ENCODE data around the gene ERBB4.

Gene ERBB4

DNA sequence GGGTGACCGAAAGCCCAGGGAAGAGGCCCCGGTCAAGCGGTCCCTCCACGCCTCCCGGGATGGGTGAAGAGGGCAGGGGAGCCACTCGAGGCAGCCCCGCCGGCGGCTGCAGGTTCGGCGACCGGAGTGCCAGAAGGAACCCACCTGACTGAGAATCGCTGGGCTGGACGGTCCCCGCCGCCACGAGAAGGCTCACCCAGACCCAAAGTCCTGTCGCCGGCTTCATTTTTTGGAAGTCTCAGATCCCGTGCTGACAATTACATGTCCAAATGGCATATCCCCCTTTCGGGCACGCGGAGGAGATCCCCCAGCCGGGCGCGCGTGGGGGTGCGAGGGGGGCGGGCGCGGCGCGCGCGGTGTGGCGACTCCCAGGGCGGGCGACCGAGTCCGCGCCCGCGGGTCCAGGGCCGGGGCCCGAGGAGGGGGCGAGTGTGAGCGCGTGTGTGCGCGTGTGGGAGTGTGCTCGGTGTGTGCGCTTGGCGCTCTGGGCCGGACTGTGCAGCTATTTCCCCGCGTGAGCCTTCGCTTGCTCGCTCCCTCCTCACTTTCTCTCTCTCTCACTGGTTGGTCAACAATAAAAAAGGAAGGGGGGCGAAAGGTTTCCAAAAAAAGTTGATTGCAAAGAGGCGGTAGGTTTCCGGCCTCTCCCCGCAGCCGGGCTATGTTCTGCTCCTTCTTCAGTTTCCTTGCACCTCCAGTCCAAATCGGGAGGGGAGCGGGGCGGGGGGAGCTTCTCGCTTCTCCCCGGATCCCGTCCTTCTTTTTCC, at the start of gene ERBB4:
Gene ERBB4, minus strand, starts transcription at position 498 of the 767 bp plus-strand sequence. Its CDS starts 272 bp downstream, at position 226.
- FAIRE-seq = no peak

DNA sequence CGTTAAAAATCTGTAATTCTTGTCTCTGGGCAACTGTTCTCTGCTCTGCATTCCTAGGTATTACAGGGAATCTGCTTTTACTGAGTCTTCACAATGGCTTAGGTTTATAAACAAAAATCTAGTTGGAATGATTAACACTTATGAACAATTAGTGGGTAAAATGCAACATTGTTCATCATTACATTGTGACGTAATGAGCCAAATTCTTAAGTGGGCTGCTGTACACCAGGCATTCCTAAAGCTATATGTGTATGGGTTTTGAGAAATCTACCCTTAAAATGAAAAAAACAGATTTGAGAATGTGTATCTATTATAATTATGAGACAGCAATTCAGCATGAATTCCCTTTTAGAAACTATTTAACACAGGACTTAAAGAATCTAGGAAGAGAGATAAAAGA, 41.5 kb upstream of the ERBB4 start:
- no peak for FAIRE-seq

DNA sequence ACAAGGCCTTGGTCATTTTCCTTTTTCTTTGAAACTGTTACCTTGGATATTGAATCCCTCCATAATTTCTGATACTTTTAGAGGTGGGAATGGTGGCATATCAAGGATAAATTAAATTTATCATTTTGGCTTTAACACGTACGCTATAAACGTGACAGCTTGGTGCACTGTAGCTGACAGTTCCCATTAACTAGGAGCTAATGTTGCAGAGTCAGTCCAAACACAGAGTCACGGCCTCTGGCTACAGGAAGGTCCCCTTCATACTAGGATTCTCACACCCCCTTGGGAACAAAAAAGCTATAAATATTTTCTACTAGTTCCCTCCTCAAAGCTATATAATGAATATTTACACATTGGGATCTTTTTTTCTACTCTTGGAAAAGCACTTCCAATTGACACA, 17.7 kb upstream of the ERBB4 start:
- FAIRE-seq = no peak

GRCh38 chr2:212554233-212554632, 15.6 kb upstream of the ERBB4 start:
- no peak for FAIRE-seq

- FAIRE-seq = no peak
Measured at GRCh38 chr2:212549941-212550340, 11.3 kb upstream of the ERBB4 start.

DNA sequence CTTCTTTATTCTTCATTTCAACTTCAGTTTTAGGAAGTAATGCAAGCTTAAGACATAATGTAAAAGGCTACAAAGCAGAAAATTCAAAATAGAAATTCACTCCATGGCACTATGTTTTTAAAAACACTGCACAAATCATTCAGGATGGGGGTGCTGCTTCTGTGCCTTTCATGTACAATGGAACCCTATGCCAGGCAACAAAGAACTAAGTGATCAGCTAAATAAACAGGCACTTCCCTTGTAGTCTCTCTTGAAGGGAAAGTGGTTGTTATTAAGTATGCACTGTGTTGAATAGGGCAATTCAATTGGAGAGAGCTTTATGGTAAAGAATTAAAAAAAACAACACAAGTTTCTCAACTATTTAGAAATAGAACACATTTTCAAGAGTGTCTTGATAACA, 10.9 kb upstream of the ERBB4 start:
- FAIRE-seq = no peak

- FAIRE-seq = no peak
Measured at GRCh38 chr2:212548455-212548819, 9.8 kb upstream of the ERBB4 start.

- no peak for FAIRE-seq
Measured at GRCh38 chr2:212547716-212548454, 9.3 kb upstream of the ERBB4 start.

DNA sequence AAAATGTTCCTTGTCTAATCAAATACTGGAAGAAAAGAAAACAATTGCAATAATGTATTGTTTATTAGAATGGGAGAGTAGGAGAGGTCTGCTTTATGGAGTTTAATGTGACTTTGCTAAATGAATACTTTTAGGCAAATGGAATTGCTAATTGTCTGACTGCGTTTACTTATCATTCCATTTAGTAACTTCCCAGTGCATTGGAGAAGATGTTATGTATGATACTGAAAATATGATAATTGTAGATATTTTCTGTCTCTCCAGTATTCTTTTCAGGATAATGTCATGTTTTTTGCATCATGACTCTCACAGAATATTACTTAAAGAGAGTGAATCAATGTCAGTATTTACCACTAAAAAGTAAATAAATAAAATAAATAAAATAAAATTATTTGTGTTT, 8.1 kb upstream of the ERBB4 start:
- no peak for FAIRE-seq

DNA sequence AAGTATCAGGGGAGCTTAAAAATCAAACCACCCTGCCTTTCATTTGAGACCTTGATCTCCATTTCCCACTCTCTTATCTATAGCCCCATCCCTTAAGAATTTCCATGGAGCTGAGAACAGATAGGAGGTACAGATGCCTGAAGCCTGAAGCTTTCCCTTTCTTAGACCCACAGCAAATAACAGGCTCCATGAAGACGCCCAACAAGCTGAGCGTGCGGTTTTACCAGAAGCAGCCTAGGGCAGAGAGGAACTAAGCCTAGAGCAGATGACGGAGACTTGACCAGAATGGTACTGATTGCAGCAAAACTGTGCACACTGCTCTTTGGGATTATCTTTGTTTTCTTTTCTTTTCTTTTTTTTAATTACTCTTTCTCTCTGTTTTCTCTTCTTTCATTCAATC, 1.7 kb upstream of the ERBB4 start:
- FAIRE-seq = no peak

DNA sequence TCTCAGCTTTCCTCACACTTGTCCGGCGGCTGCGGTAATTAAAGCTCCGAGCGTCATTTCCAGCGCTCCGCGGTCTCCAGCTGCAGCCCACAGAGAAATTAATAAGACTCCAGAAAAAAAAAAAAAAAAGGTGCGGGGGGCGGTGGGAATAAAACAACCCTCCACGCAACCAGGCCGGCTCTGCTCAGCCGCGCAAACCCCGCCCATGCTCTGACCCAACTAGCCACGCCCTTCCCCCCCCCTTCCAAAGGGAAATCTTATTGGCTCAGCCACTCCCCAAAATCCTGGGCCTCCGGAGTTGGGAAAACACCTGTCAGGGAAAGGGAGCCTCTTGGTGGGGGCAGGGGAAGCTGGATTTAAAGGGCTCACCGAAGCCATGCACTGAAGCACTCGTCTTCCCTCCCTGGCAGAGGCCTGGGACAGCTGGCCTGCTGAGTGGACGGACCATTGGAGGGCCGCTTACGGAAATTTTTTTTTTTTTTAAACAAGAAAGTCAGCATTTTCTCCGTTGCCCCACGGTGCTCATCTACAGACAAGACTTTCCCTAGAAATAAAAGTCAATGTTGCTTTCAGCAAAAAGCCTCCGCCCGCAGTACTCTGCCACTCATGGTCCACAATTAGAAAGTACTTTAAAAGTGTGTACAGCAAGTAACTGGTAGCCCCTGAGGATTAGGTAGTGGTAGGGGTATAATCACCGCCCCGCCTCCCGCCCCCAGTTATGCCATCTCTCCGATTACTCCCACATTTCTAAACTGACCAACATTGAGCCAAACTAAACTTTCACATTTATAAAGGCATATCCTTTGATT, 674 bp upstream of the ERBB4 start:
- no peak for FAIRE-seq

DNA sequence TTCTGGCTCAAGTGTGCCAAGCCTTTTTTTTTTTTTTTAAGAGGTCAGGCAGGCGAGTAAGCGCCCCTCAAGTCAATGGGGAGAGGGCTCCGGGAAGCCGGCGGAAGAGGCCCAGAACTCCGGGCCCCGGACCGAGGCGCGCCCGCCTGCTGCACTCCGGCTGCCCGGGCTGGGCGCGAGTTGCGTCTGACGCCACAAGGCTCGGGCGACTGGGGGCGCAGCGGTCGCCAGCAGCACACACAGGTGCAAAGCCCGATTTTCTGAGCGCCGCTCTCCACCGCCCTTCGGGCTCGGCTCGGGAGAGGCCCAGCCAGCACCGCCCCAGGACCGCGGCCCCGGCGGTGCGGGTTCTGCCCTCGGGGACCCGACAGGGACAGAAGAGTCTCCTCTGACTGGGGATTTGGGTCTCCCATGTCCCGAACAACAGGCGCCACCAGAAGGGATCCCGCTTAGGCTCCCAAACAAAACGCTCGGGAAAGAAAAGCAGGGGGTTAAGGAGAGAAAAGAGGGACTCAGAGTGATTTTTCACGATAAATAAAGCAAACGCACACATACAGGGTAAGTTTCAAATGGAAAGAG, 787 bp downstream of the ERBB4 start:
- no peak for FAIRE-seq

GRCh38 chr2:212536817-212537725, 1.5 kb downstream of the ERBB4 start:
- no peak for FAIRE-seq

GRCh38 chr2:212535996-212536816, 2.4 kb downstream of the ERBB4 start:
- no peak for FAIRE-seq

DNA sequence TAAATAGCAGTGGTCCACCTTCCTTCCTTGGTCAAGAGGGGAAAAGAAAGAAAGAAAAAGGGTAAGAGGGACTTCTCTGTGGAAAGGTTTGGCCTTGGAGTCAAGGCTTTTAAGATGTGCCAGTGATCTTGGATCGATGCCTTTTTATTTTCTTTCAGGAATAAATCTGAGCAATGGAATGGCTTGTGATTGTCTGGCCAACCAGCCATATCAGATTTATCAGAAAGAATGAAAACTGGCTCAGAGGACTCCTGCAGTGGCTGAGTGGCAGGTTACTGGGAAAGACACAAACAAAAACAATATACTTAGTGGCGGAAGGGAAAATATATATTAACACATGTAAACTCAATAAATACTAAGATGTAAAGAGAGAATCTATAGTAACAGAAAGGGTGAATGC, 4.3 kb downstream of the ERBB4 start:
- FAIRE-seq = no peak

DNA sequence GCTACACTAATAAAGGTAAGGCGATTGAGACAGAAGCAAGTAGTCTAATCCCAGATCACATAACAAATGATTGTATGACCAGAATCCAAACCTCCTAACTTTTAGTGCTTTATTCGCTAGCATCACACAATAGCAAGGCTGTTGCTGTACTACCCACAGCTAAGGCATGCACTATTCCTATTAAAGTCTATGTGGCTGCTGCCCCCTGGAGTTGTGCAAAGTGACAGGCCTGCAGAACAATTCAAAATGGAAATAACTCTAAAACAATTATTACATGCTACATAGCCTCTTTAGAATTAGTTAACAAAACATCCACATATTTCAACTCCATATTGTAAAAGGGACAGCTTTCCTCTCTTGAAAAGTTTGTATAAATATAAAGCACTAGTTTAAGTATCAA, 6.0 kb downstream of the ERBB4 start:
- FAIRE-seq = no peak

GRCh38 chr2:212532087-212532486, 6.5 kb downstream of the ERBB4 start:
- no peak for FAIRE-seq

DNA sequence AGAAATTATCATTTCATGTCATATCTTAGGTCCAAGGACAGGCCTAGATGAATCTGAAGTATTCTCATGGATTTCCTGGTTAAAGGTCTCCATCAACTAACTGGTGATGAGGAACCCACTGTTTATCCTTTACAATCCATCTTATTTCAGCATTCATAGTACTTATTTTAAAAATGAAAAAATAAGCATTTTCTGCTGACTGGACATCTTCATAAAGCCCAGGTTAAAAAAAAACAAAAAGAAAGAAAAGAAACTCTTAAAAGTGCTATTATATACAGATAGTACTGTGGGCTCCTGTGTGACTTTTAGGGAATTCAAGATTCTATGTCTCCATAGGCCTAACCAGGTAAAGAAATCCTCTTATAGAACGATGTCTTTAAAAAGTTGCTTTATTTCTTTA, 7.1 kb downstream of the ERBB4 start:
- no peak for FAIRE-seq

GRCh38 chr2:212530991-212531390, 7.6 kb downstream of the ERBB4 start:
- no peak for FAIRE-seq

GRCh38 chr2:212530373-212530772, 8.2 kb downstream of the ERBB4 start:
- FAIRE-seq = no peak

Data from endometrium (tissue), 2 donors.